ENCODE results near the gene SPEM3. TPM values are rescaled to one million over a fixed set of nuclear protein-coding genes. Genes with fewer than 3 reads are reported as not detected.

SPEM3 gene
- total RNA-seq (2022; extraction: Qiagen RNA extraction), result 0.02 to 0.03 TPM (median 0.02 TPM) in 3 of 5 replicates, not detected in the others

DNA sequence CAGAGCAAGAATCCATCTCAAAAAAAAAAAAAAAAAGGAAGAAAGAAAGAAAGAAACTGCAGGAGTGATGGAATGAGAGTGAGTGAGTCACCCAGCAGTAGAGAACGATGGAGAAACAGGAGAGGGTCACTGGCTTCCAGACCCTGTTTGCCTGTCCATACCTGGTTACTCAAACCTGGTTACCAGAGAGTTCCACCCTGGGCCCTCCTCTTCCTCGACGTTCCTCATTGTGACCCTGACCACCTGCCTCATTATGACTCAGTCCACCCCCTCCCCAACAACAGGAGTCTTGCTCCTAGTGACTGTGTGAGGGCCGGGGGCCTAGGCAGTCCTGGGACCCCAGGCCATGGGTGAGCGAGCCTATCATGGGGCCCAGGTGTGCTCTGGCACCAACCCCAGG, at the start of gene SPEM3:
SPEM3 (plus strand) TSS at position 301 of the 400 bp plus-strand sequence; CDS start at position 347, 46 bp downstream.

GRCh38 chr17:7380855-7381683, 47.6 kb upstream of the SPEM3 start, which contains the start of gene TNK1:
TSS of gene TNK1 (plus strand) at chr17:7381089. CDS start at chr17:7382927, 1,838 bp downstream.

GRCh38 chr17:7394452-7395191, 34.0 kb upstream of the SPEM3 start, which contains the start of gene PLSCR3:
TSS of gene PLSCR3 (minus strand) at chr17:7394525. CDS start at chr17:7394110, 415 bp downstream.

DNA sequence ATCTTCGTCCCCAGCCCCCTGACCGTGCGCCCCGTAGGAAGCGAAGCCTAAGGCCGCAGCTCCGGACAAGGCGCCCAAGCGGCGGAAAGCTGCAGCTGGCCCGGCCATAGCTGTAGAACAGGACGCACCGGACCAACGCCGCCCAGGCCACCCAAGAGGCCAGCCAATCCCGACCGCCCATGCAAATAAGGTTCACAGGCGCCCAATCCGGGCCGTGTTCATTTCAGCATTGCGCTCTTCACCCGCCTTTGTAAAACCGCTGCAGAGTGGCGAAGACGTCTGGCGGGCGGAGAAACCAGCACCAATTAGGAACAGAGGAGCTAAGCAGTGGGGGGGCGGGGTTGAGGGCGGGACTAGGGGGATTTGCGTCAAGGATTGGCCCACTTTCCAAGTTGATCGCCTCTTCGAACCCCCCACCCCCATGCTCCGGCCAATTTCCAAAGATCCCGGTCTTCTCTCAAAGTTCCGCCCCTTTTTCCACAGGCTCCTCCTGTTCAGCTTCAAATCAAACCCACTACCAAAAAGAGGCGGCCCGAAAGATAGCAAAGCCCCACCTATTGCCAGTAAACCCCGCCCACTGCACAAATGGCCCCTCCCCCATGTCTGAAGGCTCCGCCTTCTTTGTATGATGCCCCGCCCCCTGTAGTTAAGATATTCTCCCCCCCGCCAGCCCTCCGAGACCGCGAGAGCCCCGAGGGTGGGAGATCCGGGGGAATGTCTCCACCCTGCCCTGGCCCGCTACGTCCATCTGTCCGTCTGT, 24.5 kb upstream of the SPEM3 start, which contains the start of gene TMEM256:
TMEM256 (minus strand) TSS at position 121 of the 760 bp plus-strand sequence; CDS start at position 108, 13 bp downstream.

GRCh38 chr17:7407485-7408251, 21.0 kb upstream of the SPEM3 start, which contains the start of gene NLGN2:
TSS of gene NLGN2 (plus strand) at chr17:7407845. CDS start at chr17:7408256, 411 bp downstream.

GRCh38 chr17:7419819-7420610, 8.6 kb upstream of the SPEM3 start, which contains the start of gene SPEM1:
TSS of gene SPEM1 (plus strand) at chr17:7420324. CDS start at chr17:7420385, 61 bp downstream.

DNA sequence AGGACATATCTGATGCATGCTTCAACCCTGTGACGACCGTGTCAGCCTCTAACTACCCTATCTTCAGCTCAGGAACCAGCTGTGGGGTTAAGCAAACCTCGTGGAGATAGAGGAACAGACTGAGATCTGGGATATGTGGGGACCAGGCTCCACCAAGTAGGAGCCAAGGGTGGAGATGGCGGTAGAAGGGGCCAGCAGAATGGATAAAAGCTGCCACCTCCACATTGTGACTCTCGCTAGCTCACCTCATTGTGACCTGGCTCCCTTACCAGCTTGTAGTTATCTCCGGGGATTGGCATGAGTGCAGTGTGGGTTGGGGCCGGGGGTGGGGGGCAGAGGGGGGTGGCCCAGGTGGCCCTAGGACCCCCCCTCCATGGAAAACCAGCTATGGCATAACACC, 3.3 kb upstream of the SPEM3 start, which contains the start of gene SPEM2:
SPEM2 (plus strand) TSS at position 301 of the 400 bp plus-strand sequence; CDS start at position 374, 73 bp downstream.

DNA sequence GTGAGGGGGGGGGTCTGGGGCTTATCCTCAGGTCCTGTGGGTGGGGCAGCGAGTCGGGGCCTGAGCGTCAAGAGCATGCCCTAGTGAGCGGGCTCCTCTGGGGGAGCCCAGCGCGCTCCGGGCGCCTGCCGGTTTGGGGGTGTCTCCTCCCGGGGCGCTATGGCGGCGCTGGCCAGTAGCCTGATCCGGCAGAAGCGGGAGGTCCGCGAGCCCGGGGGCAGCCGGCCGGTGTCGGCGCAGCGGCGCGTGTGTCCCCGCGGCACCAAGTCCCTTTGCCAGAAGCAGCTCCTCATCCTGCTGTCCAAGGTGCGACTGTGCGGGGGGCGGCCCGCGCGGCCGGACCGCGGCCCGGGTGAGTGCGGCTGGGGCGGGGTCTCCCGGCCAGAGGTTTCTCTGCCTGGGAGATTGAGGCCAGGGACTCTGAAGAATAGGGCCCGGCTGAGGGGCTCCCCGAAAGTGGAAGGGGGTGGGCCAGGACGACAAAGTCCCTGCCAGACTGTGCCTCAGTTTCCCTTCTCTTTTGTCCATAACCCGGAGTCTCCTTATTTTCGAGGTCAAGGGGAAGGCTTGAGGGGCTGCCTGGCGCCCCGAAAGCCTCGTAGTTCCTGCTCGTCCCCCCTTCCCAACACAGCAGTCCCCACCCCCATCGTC, 10.9 kb downstream of the SPEM3 start, which contains the start of gene FGF11:
FGF11 (plus strand) TSS at position 51 of the 651 bp plus-strand sequence; CDS start at position 160, 109 bp downstream.

GRCh38 chr17:7444682-7445618, 16.3 kb downstream of the SPEM3 start, which contains the start of gene CHRNB1:
TSS of gene CHRNB1 (plus strand) at chr17:7445061. CDS start at chr17:7445128, 67 bp downstream.

DNA sequence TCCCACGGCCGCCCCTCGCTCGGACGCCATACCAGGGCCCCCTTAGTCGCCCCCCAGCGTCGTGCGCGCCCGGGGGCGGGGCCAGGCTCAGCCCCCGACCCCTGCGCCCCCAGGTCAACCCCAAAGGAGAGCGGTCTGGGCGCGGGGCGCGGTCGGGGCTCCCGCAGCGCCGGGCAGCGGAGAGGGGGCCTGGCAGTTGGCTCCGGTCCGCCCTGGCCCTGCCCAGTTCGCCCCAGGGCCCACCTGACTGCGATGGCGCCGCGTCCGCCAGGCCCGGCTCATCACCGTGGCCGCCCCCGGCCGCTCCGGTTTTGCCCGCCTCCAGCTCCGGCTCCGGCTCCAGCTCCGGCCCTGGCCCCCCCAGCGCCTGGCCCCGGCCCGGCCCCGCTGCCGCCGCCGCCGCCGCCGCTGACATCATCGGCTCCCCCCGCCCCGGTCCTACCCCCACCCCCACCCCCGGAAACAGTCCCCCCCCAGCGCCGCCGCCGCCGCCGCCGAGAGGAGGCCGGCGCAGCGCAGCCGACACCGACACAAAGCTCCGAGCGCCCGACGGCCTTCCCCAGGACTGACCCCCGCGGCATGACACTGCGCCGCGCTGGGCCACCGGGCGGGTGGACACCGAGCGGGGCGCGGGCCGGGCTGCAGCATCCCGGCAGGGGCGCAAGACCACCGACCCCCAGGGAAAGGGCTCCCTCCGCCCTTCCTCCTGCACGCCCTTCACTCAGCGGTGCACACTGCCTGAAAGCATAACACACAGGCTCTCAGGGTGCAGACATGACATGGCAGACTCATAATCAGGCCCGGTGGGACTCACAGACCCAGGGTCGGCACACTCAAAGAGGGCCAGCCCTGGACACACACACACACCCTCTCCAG, 50.8 kb downstream of the SPEM3 start, which contains the start of gene ZBTB4:
ZBTB4 (minus strand) TSS at position 419 of the 876 bp plus-strand sequence. CDS start 12,830 bp downstream, outside the sequence.

GRCh38 chr17:7481275-7481674, 52.6 kb downstream of the SPEM3 start, which contains the start of gene SLC35G6:
TSS of gene SLC35G6 (plus strand) at chr17:7481446. CDS start at chr17:7481517, 71 bp downstream.

Other genes starting within 250 kb of the SPEM3 start
- 0.82 to 1.4 TPM (median 1.2 TPM) in 5 replicates for gene ASGR1, start 249.5 kb upstream of the SPEM3 start, total RNA-seq (2022; extraction: Qiagen RNA extraction)
- 5.4 to 7.5 TPM (median 5.8 TPM) in 5 replicates for gene DLG4, start 209.0 kb upstream of the SPEM3 start, total RNA-seq (2022; extraction: Qiagen RNA extraction)
- gene ACADVL, start 208.9 kb upstream of the SPEM3 start, total RNA-seq (2022; extraction: Qiagen RNA extraction), result 286 to 433 TPM (median 402 TPM) in 5 replicates
- gene DVL2, start 194.3 kb upstream of the SPEM3 start, total RNA-seq (2022; extraction: Qiagen RNA extraction), result 37.1 to 47.6 TPM (median 44.8 TPM) in 5 replicates
- gene PHF23, start 189.4 kb upstream of the SPEM3 start, total RNA-seq (2022; extraction: Qiagen RNA extraction), result 86.1 to 108 TPM (median 99.5 TPM) in 5 replicates
- gene GABARAP, start 186.4 kb upstream of the SPEM3 start, total RNA-seq (2022; extraction: Qiagen RNA extraction), result 643 to 763 TPM (median 704 TPM) in 5 replicates
- 208 to 254 TPM (median 236 TPM) in 5 replicates for gene CTDNEP1, start 177.1 kb upstream of the SPEM3 start, total RNA-seq (2022; extraction: Qiagen RNA extraction)
- gene ELP5, start 176.6 kb upstream of the SPEM3 start, total RNA-seq (2022; extraction: Qiagen RNA extraction), result 131 to 160 TPM (median 140 TPM) in 5 replicates
- 2.2 to 3.2 TPM (median 2.9 TPM) in 5 replicates for gene CLDN7, start 166.4 kb upstream of the SPEM3 start, total RNA-seq (2022; extraction: Qiagen RNA extraction)
- gene SLC2A4, start 147.1 kb upstream of the SPEM3 start, total RNA-seq (2022; extraction: Qiagen RNA extraction), result 0.35 to 0.67 TPM (median 0.63 TPM) in 5 replicates
- 0.37 to 0.68 TPM (median 0.53 TPM) in 5 replicates for gene YBX2, start 134.2 kb upstream of the SPEM3 start, total RNA-seq (2022; extraction: Qiagen RNA extraction)
- gene EIF5A, start 121.2 kb upstream of the SPEM3 start, total RNA-seq (2022; extraction: Qiagen RNA extraction), result 1,603 to 1,771 TPM (median 1,695 TPM) in 5 replicates
- 81.4 to 100 TPM (median 97.9 TPM) in 5 replicates for gene GPS2, start 113.5 kb upstream of the SPEM3 start, total RNA-seq (2022; extraction: Qiagen RNA extraction)
- gene NEURL4, start 99.5 kb upstream of the SPEM3 start, total RNA-seq (2022; extraction: Qiagen RNA extraction), result 23.0 to 36.7 TPM (median 28.7 TPM) in 5 replicates
- gene ACAP1, start 92.3 kb upstream of the SPEM3 start, total RNA-seq (2022; extraction: Qiagen RNA extraction), result 2.4 to 5.7 TPM (median 4.0 TPM) in 5 replicates
- 11.3 to 13.7 TPM (median 12.5 TPM) in 5 replicates for gene KCTD11, start 76.7 kb upstream of the SPEM3 start, total RNA-seq (2022; extraction: Qiagen RNA extraction)
- gene TMEM95, start 73.7 kb upstream of the SPEM3 start, total RNA-seq (2022; extraction: Qiagen RNA extraction), result not detected in 5 replicates
- 1.3 to 1.6 TPM (median 1.5 TPM) in 5 replicates for gene TNK1, start 47.8 kb upstream of the SPEM3 start, total RNA-seq (2022; extraction: Qiagen RNA extraction)
- 38.6 to 48.9 TPM (median 44.7 TPM) in 5 replicates for gene PLSCR3, start 34.3 kb upstream of the SPEM3 start, total RNA-seq (2022; extraction: Qiagen RNA extraction)
- 180 to 224 TPM (median 215 TPM) in 5 replicates for gene TMEM256, start 24.8 kb upstream of the SPEM3 start, total RNA-seq (2022; extraction: Qiagen RNA extraction)
- gene NLGN2, start 21.0 kb upstream of the SPEM3 start, total RNA-seq (2022; extraction: Qiagen RNA extraction), result 13.3 to 17.6 TPM (median 17.1 TPM) in 5 replicates
- 0.06 to 0.13 TPM in 2 of 5 replicates, not detected in the others for gene SPEM1, start 8.5 kb upstream of the SPEM3 start, total RNA-seq (2022; extraction: Qiagen RNA extraction)
- 0.03 to 0.07 TPM (median 0.06 TPM) in 3 of 5 replicates, not detected in the others for gene SPEM2, start 3.2 kb upstream of the SPEM3 start, total RNA-seq (2022; extraction: Qiagen RNA extraction)
- 10.8 to 13.9 TPM (median 13.3 TPM) in 5 replicates for gene TMEM102, start 6.6 kb downstream of the SPEM3 start, total RNA-seq (2022; extraction: Qiagen RNA extraction)
- 0.76 to 1.2 TPM (median 0.85 TPM) in 5 replicates for gene FGF11, start 10.7 kb downstream of the SPEM3 start, total RNA-seq (2022; extraction: Qiagen RNA extraction)
- gene CHRNB1, start 16.2 kb downstream of the SPEM3 start, total RNA-seq (2022; extraction: Qiagen RNA extraction), result 8.0 to 11.6 TPM (median 10.2 TPM) in 5 replicates
- 21.0 to 25.5 TPM (median 24.1 TPM) in 5 replicates for gene ZBTB4, start 50.8 kb downstream of the SPEM3 start, total RNA-seq (2022; extraction: Qiagen RNA extraction)
- gene SLC35G6, start 52.6 kb downstream of the SPEM3 start, total RNA-seq (2022; extraction: Qiagen RNA extraction), result not detected in 5 replicates
- 72.5 to 86.2 TPM (median 79.8 TPM) in 5 replicates for gene POLR2A, start 55.5 kb downstream of the SPEM3 start, total RNA-seq (2022; extraction: Qiagen RNA extraction)
- 8.2 to 13.3 TPM (median 13.0 TPM) in 5 replicates for gene TNFSF12, start 120.2 kb downstream of the SPEM3 start, total RNA-seq (2022; extraction: Qiagen RNA extraction)
- gene TNFSF13, start 129.9 kb downstream of the SPEM3 start, total RNA-seq (2022; extraction: Qiagen RNA extraction), result 0.49 to 1.1 TPM (median 0.68 TPM) in 5 replicates
- 84.9 to 95.8 TPM (median 95.7 TPM) in 5 replicates for gene SENP3, start 133.1 kb downstream of the SPEM3 start, total RNA-seq (2022; extraction: Qiagen RNA extraction)
- gene CD68, start 150.8 kb downstream of the SPEM3 start, total RNA-seq (2022; extraction: Qiagen RNA extraction), result 27.0 to 34.4 TPM (median 31.4 TPM) in 5 replicates
- gene MPDU1, start 155.0 kb downstream of the SPEM3 start, total RNA-seq (2022; extraction: Qiagen RNA extraction), result 111 to 143 TPM (median 116 TPM) in 5 replicates
- gene SOX15, start 161.2 kb downstream of the SPEM3 start, total RNA-seq (2022; extraction: Qiagen RNA extraction), result 0.16 to 0.52 TPM (median 0.31 TPM) in 5 replicates
- gene FXR2, start 186.0 kb downstream of the SPEM3 start, total RNA-seq (2022; extraction: Qiagen RNA extraction), result 47.5 to 56.4 TPM (median 54.2 TPM) in 5 replicates
- 60.3 to 85.9 TPM (median 73.8 TPM) in 5 replicates for gene SAT2, start 199.0 kb downstream of the SPEM3 start, total RNA-seq (2022; extraction: Qiagen RNA extraction)
- 0.45 to 0.90 TPM (median 0.73 TPM) in 5 replicates for gene SHBG, start 201.3 kb downstream of the SPEM3 start, total RNA-seq (2022; extraction: Qiagen RNA extraction)
- 0.15 to 0.33 TPM (median 0.22 TPM) in 5 replicates for gene ATP1B2, start 222.1 kb downstream of the SPEM3 start, total RNA-seq (2022; extraction: Qiagen RNA extraction)

Measured in A549 treated with AZD2906 at 1 μM for 4 hours (cell line).